ENCODE data around the gene KPNA6. TPM values are rescaled to one million over a fixed set of nuclear protein-coding genes. Genes with fewer than 3 reads are reported as not detected.
A peak's percentile ranks its signal among the peaks of the same experiment; 100 is the strongest.

Gene KPNA6
- total and polyA plus RNA-seq, 2 of the 13 experiments (the other 11 are each of a cell fraction or from before 2014, with no cell fraction given) = 22.0 to 47.5 TPM

- WGBS (ENCODE audit: low lambda C conversion rate) = 50% methylated on average over 28 of the region's 28 CpGs
- no peak overlapping the region for H2AFZ ChIP-seq (ENCODE audit: low read length)
- no peaks in the 10 kb centered on the region for H4K20me1 ChIP-seq (ENCODE audit: insufficient read depth, low read length)
- H3K79me2 ChIP-seq (ENCODE audit: insufficient read depth, low read length) = peaks cover 4% of the 10 kb centered on the region
- peak overlapping the region; percentile 81 to 91 (median 81) for H3K4me3 ChIP-seq (replicated peaks in 1 of 3; ENCODE audit: insufficient read depth in 1 of 3, low read depth in 2 of 3, low read length in 3 of 3)
- BruUV-seq (replicated peaks) = TSS peak; percentile 62
- FAIRE-seq (no peak), DNase-seq (ENCODE audit: low spot score) (peak; percentile 83), ATAC-seq (peak; percentile 52)
- peak overlapping the region; percentile 57; the same call in 1 of the 2 replicates for H3K9ac ChIP-seq (ENCODE audit: insufficient read depth, low read depth, low read length)
- in situ Hi-C loops (cut with HindIII; ENCODE audit: extremely low pct_ligation_motif_present, low pct_unique_long_range_greater_than_20kb) = no loop called here
- H3K27ac ChIP-seq (ENCODE audit: extremely low read length, insufficient read depth, low read length) = peak overlapping the region; percentile 61
- CTCF ChIA-PET (ENCODE audit: low intra/inter-chr PET ratio, low total read pairs) = no interaction called here
- H3K4me1 ChIP-seq (ENCODE audit: insufficient read depth, low read length) = peaks cover 40% of the 10 kb centered on the region
- H3K36me3 ChIP-seq (replicated peaks in 1 of 2; ENCODE audit: control insufficient read depth in 1 of 2, insufficient read depth in 2 of 2, low read length in 2 of 2) = peaks cover 11 to 20% of the 10 kb centered on the region in 2 experiments; a peak in 4 of 5 replicates
- intact Hi-C loops (cut with micrococcal nuclease; ENCODE audit: unreplicated experiment) = loop anchor here (1.0 to 5.0 kb wide), 2 partner anchors 34 to 105 kb away; partner anchors contain the start of gene KPNA6
- H3K9me3 ChIP-seq (ENCODE audit: low read length) = no peaks in the 10 kb centered on the region
- H3K4me2 ChIP-seq (ENCODE audit: low read depth, low read length) = peak overlapping the region; percentile 68
- POLR2A ChIA-PET = interaction anchor here (0.6 to 3.1 kb wide), 19 partner anchors 10 to 525 kb away, joined by 3 to 37 read pairs (median 4); partner anchors contain the start of genes BSDC1, CCDC28B, KHDRBS1 and KPNA6
- no peaks in the 10 kb centered on the region; a peak in 1 of 5 replicates for H3K27me3 ChIP-seq (ENCODE audit: control insufficient read depth in 1 of 2, insufficient read depth in 2 of 2, low read length in 2 of 2)
- TF ChIP-seq CENPX (CRISPR knock-in tag; IDR thresholded peaks at IDR 0.05) (no peak), KAT2B (IDR thresholded peaks at IDR 0.05; ENCODE audit: borderline replicate concordance, low read depth, low read length) (no peak), CTCF (CRISPR knock-in tag; IDR thresholded peaks at IDR 0.05) (peak; percentile 74), AGO1 (IDR thresholded peaks at IDR 0.05; ENCODE audit: low read depth, low read length, poor library complexity, severe bottlenecking) (no peak), THAP7 (CRISPR knock-in tag; IDR thresholded peaks at IDR 0.05) (no peak), FIP1L1 (IDR thresholded peaks at IDR 0.05; ENCODE audit: borderline replicate concordance, insufficient read depth, low read depth, low read length) (no peak), SYNCRIP (IDR thresholded peaks at IDR 0.05; ENCODE audit: insufficient read depth, low read depth, low read length) (no peak), CAMTA2 (CRISPR knock-in tag; IDR thresholded peaks at IDR 0.05; ENCODE audit: borderline replicate concordance) (peak; percentile 32; the same call in 1 of the 2 replicates), SETDB1 (CRISPR knock-in tag; IDR thresholded peaks at IDR 0.05; ENCODE audit: borderline replicate concordance) (0 out of 2 replicates have a peak, but pooled peaks have one; percentile 35), DPF2 (CRISPR knock-in tag; IDR thresholded peaks at IDR 0.05; ENCODE audit: borderline replicate concordance, low read depth) (no peak), POLR2AphosphoS2 (IDR thresholded peaks at IDR 0.05; ENCODE audit: low read depth, low read length) (no peak), ZFP36 (IDR thresholded peaks at IDR 0.05; ENCODE audit: borderline replicate concordance, low read depth, low read length, partially characterized antibody) (no peak), ZSCAN22 (CRISPR knock-in tag; IDR thresholded peaks at IDR 0.05) (no peak), MIER3 (CRISPR knock-in tag; IDR thresholded peaks at IDR 0.05; ENCODE audit: borderline replicate concordance) (no peak)
- TF ChIP-seq, protein P1, sequence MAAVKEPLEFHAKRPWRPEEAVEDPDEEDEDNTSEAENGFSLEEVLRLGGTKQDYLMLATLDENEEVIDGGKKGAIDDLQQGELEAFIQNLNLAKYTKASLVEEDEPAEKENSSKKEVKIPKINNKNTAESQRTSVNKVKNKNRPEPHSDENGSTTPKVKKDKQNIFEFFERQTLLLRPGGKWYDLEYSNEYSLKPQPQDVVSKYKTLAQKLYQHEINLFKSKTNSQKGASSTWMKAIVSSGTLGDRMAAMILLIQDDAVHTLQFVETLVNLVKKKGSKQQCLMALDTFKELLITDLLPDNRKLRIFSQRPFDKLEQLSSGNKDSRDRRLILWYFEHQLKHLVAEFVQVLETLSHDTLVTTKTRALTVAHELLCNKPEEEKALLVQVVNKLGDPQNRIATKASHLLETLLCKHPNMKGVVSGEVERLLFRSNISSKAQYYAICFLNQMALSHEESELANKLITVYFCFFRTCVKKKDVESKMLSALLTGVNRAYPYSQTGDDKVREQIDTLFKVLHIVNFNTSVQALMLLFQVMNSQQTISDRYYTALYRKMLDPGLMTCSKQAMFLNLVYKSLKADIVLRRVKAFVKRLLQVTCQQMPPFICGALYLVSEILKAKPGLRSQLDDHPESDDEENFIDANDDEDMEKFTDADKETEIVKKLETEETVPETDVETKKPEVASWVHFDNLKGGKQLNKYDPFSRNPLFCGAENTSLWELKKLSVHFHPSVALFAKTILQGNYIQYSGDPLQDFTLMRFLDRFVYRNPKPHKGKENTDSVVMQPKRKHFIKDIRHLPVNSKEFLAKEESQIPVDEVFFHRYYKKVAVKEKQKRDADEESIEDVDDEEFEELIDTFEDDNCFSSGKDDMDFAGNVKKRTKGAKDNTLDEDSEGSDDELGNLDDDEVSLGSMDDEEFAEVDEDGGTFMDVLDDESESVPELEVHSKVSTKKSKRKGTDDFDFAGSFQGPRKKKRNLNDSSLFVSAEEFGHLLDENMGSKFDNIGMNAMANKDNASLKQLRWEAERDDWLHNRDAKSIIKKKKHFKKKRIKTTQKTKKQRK (IDR thresholded peaks at IDR 0.05; ENCODE audit: low read length) = no peak
These were observed 34.3 kb upstream of the KPNA6 start for GRCh38 chr1:32073299-32074229.
